Osteocyte (in vitro differentiated cells): ENCODE results near the gene TMIE. TPM values are rescaled to one million over a fixed set of nuclear protein-coding genes. Genes with fewer than 3 reads are reported as not detected.

Experiments
- DNase-seq: peaks from one replicate; pipeline ENCODE4 v3.0.0; 2021; ENCODE audit warnings: mixed read lengths; ENCODE audit not compliant: unreplicated experiment; ENCODE audit errors: extremely low spot score
- H3K27ac Mint-ChIP-seq: one replicate; pipeline ENCODE4 v1.8.0; 2021; ENCODE audit warnings: mild to moderate bottlenecking, mixed read lengths; ENCODE audit not compliant: unreplicated experiment
- H3K27me3 Mint-ChIP-seq: one replicate; pipeline ENCODE4 v1.8.0; 2021; ENCODE audit warnings: mixed read lengths; ENCODE audit not compliant: unreplicated experiment
- H3K36me3 Mint-ChIP-seq: one replicate; pipeline ENCODE4 v1.8.0; 2021; ENCODE audit warnings: mixed read lengths; ENCODE audit not compliant: unreplicated experiment
- H3K4me1 Mint-ChIP-seq: one replicate; pipeline ENCODE4 v1.8.0; 2021; ENCODE audit warnings: mixed read lengths; ENCODE audit not compliant: unreplicated experiment
- H3K4me3 Mint-ChIP-seq: one replicate; pipeline ENCODE4 v1.8.0; 2021; ENCODE audit warnings: mild to moderate bottlenecking, moderate library complexity, mixed read lengths; ENCODE audit not compliant: unreplicated experiment
- H3K9me3 Mint-ChIP-seq: one replicate; pipeline ENCODE4 v1.8.0; 2021; ENCODE audit warnings: mixed read lengths; ENCODE audit not compliant: unreplicated experiment
- long read RNA-seq: library from polyadenylated mRNA; unstranded; transcript quantifications from one replicate; pipeline ENCODE4 v2.0.0, GENCODE V29; 2021
- total RNA-seq: library from RNA; stranded (reverse); gene quantifications from 2 replicates; pipeline ENCODE4 v1.2.1, GENCODE V29; 2021
- TF ChIP-seq, protein P1 (sequence below): fragments of 200-600 bp; sonication (generic); IDR thresholded peaks from 2 replicates; pipeline ENCODE4 v1.5.0; 2021; ENCODE audit warnings: antibody characterized with exemption, mild to moderate bottlenecking, moderate library complexity

Gene TMIE
- not detected in 2 replicates for total RNA-seq
- long read RNA-seq = 0 reads

GRCh38 chr3:46701181-46701939 lies at the start of gene TMIE:
TMIE (plus strand) TSS chr3:46701392; CDS start chr3:46701488, 96 bp downstream.
- Mint-ChIP-seq H3K4me1 (peaks cover 13% of the 10 kb centered on the region), H3K27me3 (peaks cover 5% of the 10 kb centered on the region), H3K9me3 (no peaks in the 10 kb centered on the region), H3K27ac (no peak within 1 kb of the TSS), H3K36me3 (no peaks in the 10 kb centered on the region), H3K4me3 (no peak within 1 kb of the TSS)
- DNase-seq = no peak
- TF ChIP-seq, protein P1, sequence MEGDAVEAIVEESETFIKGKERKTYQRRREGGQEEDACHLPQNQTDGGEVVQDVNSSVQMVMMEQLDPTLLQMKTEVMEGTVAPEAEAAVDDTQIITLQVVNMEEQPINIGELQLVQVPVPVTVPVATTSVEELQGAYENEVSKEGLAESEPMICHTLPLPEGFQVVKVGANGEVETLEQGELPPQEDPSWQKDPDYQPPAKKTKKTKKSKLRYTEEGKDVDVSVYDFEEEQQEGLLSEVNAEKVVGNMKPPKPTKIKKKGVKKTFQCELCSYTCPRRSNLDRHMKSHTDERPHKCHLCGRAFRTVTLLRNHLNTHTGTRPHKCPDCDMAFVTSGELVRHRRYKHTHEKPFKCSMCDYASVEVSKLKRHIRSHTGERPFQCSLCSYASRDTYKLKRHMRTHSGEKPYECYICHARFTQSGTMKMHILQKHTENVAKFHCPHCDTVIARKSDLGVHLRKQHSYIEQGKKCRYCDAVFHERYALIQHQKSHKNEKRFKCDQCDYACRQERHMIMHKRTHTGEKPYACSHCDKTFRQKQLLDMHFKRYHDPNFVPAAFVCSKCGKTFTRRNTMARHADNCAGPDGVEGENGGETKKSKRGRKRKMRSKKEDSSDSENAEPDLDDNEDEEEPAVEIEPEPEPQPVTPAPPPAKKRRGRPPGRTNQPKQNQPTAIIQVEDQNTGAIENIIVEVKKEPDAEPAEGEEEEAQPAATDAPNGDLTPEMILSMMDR = no peak

DNA sequence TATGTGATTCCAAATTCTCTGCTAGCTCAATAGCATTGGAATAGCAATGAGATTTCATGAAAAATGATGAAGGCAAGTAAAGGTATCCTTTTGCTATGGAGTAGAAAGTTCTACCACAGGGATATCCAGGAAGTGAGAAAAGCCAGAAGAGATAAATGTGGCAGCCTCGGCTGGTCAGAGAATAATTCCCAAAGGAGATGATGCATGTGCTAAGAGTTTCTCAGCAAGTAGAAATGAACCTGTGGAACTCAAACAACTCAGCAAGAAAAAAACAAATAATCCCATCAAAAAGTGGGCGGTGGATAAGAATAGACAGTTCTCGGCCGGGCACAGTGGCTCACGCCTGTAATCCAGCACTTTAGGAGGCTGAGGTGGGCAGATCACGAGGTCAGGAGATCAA lies 45.9 kb upstream of the TMIE start:
- peaks cover 5% of the 10 kb centered on the region for H3K36me3 Mint-ChIP-seq
- H3K27ac Mint-ChIP-seq = no peak overlapping the region
- DNase-seq = peak; percentile 32
- H3K27me3 Mint-ChIP-seq = peaks cover 20% of the 10 kb centered on the region
- H3K4me1 Mint-ChIP-seq = peaks cover 32% of the 10 kb centered on the region
- TF ChIP-seq, protein P1 = no peak
- peaks cover 12% of the 10 kb centered on the region for H3K9me3 Mint-ChIP-seq
- no peak overlapping the region for H3K4me3 Mint-ChIP-seq

GRCh38 chr3:46656778-46657556 lies 44.2 kb upstream of the TMIE start:
- Mint-ChIP-seq H3K4me3 (no peak overlapping the region), H3K27ac (no peak overlapping the region), H3K27me3 (peaks cover 15% of the 10 kb centered on the region), H3K36me3 (peaks cover 5% of the 10 kb centered on the region), H3K9me3 (peaks cover 6% of the 10 kb centered on the region), H3K4me1 (peaks cover 47% of the 10 kb centered on the region)
- TF ChIP-seq, protein P1 = no peak
- DNase-seq = peak; percentile 48

GRCh38 chr3:46659285-46659684 lies 41.9 kb upstream of the TMIE start:
- Mint-ChIP-seq H3K27ac (peak overlapping the region; percentile 69), H3K36me3 (no peaks in the 10 kb centered on the region), H3K4me1 (peaks cover 64% of the 10 kb centered on the region), H3K4me3 (peak overlapping the region; percentile 15), H3K27me3 (peaks cover 14% of the 10 kb centered on the region), H3K9me3 (no peaks in the 10 kb centered on the region)
- DNase-seq = peak; percentile 88
- TF ChIP-seq, protein P1 = no peak

DNA sequence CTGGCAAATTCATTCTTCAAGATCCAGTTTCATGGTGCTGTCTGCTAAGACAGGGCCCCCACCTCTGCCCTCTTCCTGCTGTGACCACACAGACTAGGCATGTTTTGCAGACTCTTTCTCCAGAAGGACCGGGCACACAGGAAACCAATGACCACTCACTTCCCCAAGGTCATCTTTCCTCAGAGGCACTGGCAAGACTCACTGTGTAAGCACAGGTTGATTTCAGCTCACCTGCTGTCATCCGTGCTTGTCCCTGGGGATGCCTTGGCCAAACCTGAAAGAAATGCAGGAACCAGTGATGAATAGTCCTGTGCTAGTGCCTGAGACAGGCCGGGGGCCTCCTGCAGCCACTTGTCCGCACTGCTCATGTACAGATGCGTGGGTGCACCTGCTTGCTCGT lies 41.2 kb upstream of the TMIE start:
- Mint-ChIP-seq H3K4me1 (peaks cover 64% of the 10 kb centered on the region), H3K4me3 (no peak overlapping the region), H3K9me3 (no peaks in the 10 kb centered on the region), H3K36me3 (no peaks in the 10 kb centered on the region), H3K27ac (peak overlapping the region; percentile 69), H3K27me3 (peaks cover 12% of the 10 kb centered on the region)
- DNase-seq = peak; percentile 57
- TF ChIP-seq, protein P1 = no peak
